Measurements from ENCODE around the gene SLC4A8.

The SLC4A8 gene

GRCh38 chr12:51395283-51396230 lies 29.1 kb upstream of the SLC4A8 start:
- DNase-seq, result no peak

- no peak for DNase-seq
These were observed 27.0 kb upstream of the SLC4A8 start for GRCh38 chr12:51397670-51398069.

- DNase-seq, result no peak
These were observed 24.7 kb upstream of the SLC4A8 start for GRCh38 chr12:51399891-51400290.

GRCh38 chr12:51401020-51401419 lies 23.6 kb upstream of the SLC4A8 start:
- no peak for DNase-seq

- no peak for DNase-seq
These were observed 23.1 kb upstream of the SLC4A8 start for GRCh38 chr12:51401486-51401885.

GRCh38 chr12:51401900-51402299 lies 22.7 kb upstream of the SLC4A8 start:
- DNase-seq, result no peak

GRCh38 chr12:51403159-51403558 lies 21.5 kb upstream of the SLC4A8 start:
- DNase-seq, result peak in 1 of 2 experiments; percentile 36

GRCh38 chr12:51403681-51404136 lies 20.9 kb upstream of the SLC4A8 start:
- no peak for DNase-seq

GRCh38 chr12:51404627-51405026 lies 20.0 kb upstream of the SLC4A8 start:
- no peak for DNase-seq

- DNase-seq, result no peak
These were observed 18.8 kb upstream of the SLC4A8 start for GRCh38 chr12:51405801-51406207.

GRCh38 chr12:51406290-51406689 lies 18.3 kb upstream of the SLC4A8 start:
- DNase-seq, result no peak

GRCh38 chr12:51406859-51407258 lies 17.8 kb upstream of the SLC4A8 start:
- no peak for DNase-seq

GRCh38 chr12:51407604-51408003 lies 17.0 kb upstream of the SLC4A8 start:
- no peak for DNase-seq

GRCh38 chr12:51409846-51410245 lies 14.8 kb upstream of the SLC4A8 start:
- no peak for DNase-seq

- no peak for DNase-seq
These were observed 11.5 kb upstream of the SLC4A8 start for GRCh38 chr12:51413149-51413548.

- DNase-seq, result no peak
These were observed 10.8 kb upstream of the SLC4A8 start for GRCh38 chr12:51413791-51414190.

GRCh38 chr12:51415931-51416330 lies 8.7 kb upstream of the SLC4A8 start:
- DNase-seq, result no peak

GRCh38 chr12:51417826-51418225 lies 6.8 kb upstream of the SLC4A8 start:
- no peak for DNase-seq

GRCh38 chr12:51419425-51420193 lies 5.0 kb upstream of the SLC4A8 start:
- DNase-seq, result peak in 1 of 2 experiments; percentile 30

- peak; percentile 57 to 82 for DNase-seq
These were observed 3.3 kb upstream of the SLC4A8 start for GRCh38 chr12:51421266-51421884.

- DNase-seq, result no peak
These were observed 453 bp upstream of the SLC4A8 start for GRCh38 chr12:51424094-51424661.

GRCh38 chr12:51428256-51428655 lies 3.6 kb downstream of the SLC4A8 start:
- peak; percentile 36 to 73 for DNase-seq

- DNase-seq, result no peak
These were observed 5.1 kb downstream of the SLC4A8 start for GRCh38 chr12:51429700-51430099.

Measured in NCI-H446 (cell line).